ENCODE results near the gene CLEC4F. TPM values are rescaled to one million over a fixed set of nuclear protein-coding genes. Genes with fewer than 3 reads are reported as not detected.

Gene CLEC4F
- polyA plus RNA-seq, 1 of the 3 experiments (the other 2 are of a cell fraction), result 0.12 TPM

DNA sequence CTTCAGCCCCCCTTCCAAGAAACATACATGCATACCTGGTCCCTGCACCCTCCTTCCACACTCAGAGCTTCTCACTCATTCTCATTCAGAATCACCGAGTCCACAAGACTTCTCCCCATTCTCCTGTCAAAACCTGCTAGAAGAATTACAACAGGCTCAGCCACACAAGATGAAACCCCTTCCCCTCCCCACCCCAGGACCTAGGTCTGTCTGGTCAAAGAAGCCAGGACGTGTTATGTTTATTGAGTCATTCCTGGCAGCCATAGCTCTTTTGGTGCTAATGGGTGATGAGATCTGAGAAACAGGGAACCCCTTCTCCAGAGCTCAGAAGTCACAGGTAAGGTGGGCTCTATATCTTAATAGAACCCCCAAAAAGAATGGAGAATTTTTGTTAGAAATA lies 50.9 kb downstream of the CLEC4F start:
- no peak overlapping the region for H3K9ac ChIP-seq
- no peaks in the 10 kb centered on the region for H3K9me2 ChIP-seq
- TF ChIP-seq YY1 (IDR thresholded peaks at IDR 0.05; ENCODE audit: low read depth) (no peak), SMC3 (IDR thresholded peaks at IDR 0.05; ENCODE audit: low read depth, low read length) (no peak), RXRA (IDR thresholded peaks at IDR 0.05; ENCODE audit: borderline replicate concordance, low read depth) (no peak), SIN3A (IDR thresholded peaks at IDR 0.05; ENCODE audit: borderline replicate concordance, low read depth, low read length) (no peak), MXI1 (IDR thresholded peaks at IDR 0.05; ENCODE audit: low read depth, low read length) (no peak), ELF1 (IDR thresholded peaks at IDR 0.05) (no peak), FOXJ3 (CRISPR knock-in tag; IDR thresholded peaks at IDR 0.05) (no peak), TAF1 (IDR thresholded peaks at IDR 0.05; ENCODE audit: borderline replicate concordance, low read depth, low read length) (no peak), RAD21 (IDR thresholded peaks at IDR 0.05; ENCODE audit: low read length) (no peak), CHD2 (IDR thresholded peaks at IDR 0.05; ENCODE audit: low read length, partially characterized antibody) (no peak), POLR2AphosphoS5 (IDR thresholded peaks at IDR 0.05; ENCODE audit: low read depth, low read length) (no peak), RCOR1 (IDR thresholded peaks at IDR 0.05; ENCODE audit: low read length) (no peak), CTCF (IDR thresholded peaks at IDR 0.05) (no peak), RFX5 (IDR thresholded peaks at IDR 0.05; ENCODE audit: low read length) (no peak), JUND (IDR thresholded peaks at IDR 0.05) (no peak)
- no peaks in the 10 kb centered on the region for H3K9me3 ChIP-seq
- H3K36me3 ChIP-seq (replicated peaks in 1 of 2; ENCODE audit: control insufficient read depth in 1 of 2, insufficient read depth in 2 of 2, low read length in 1 of 2), result no peaks in the 10 kb centered on the region
- H3F3A ChIP-seq (replicated peaks; ENCODE audit: insufficient read depth), result no peaks in the 10 kb centered on the region
- ChIA-PET CTCF (interaction anchor here (0.6 to 4.1 kb wide), 20 partner anchors 8 to 466 kb away, joined by 3 to 40 read pairs (median 10); partner anchors contain the start of genes FAM136A and FIGLA), POLR2A (interaction anchor here (0.6 kb wide), 2 partner anchors 22 to 480 kb away, joined by 3 to 4 read pairs; no protein-coding TSS in a partner anchor)
- H3K27ac ChIP-seq (ENCODE audit: low read depth in 2 of 2, low read length in 1 of 2), result no peak overlapping the region
- H4K20me1 ChIP-seq (ENCODE audit: insufficient read depth), result no peaks in the 10 kb centered on the region
- no peak overlapping the region for H3K4me3 ChIP-seq (ENCODE audit: low read depth in 2 of 2, low read length in 1 of 2)
- H2AFZ ChIP-seq (ENCODE audit: low read depth), result no peak overlapping the region
- no peak overlapping the region for H3K4me2 ChIP-seq
- no peaks in the 10 kb centered on the region for H3K79me2 ChIP-seq (ENCODE audit: insufficient read depth)
- DNase-seq, result no peak
- H3K27me3 ChIP-seq (ENCODE audit: insufficient read depth), result peaks cover 25% of the 10 kb centered on the region
- H3K4me1 ChIP-seq (ENCODE audit: control insufficient read depth in 1 of 2, insufficient read depth in 2 of 2, low read depth in 1 of 2, low read length in 1 of 2), result peaks cover 0 to 10% of the 10 kb centered on the region in 2 experiments; a peak in 2 of 4 replicates
- 52% methylated on average over 2 of the region's 2 CpGs for WGBS (ENCODE audit: low lambda C conversion rate)

DNA sequence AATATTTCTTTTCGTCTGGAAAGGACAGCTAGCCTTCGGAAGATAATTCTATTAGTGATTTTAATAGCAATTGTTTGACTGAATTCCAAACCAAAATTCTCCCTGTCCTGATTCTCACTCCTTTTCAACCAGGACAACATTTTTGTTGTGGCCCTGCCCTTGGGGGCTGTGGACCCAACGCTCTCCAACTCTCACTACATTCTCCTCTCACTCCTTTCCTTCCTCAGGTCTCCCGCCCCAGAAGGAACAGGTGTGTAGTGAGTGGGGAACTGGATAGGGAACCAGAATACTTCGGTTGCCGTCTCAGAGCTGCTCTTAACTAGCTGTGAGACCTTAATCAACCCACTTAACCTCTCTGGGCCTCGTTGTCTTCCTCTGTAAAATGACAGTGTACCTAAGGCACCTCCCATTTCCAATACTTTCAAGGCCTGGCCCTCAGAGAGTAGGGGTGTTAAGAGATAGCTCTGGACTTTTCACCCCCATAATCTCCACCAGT lies 51.8 kb downstream of the CLEC4F start:
- 49% methylated on average over 7 of the region's 7 CpGs for WGBS (ENCODE audit: low lambda C conversion rate)
- Histone ChIP-seq H3K9me3 (no peaks in the 10 kb centered on the region), H3K27me3 (ENCODE audit: insufficient read depth) (peaks cover 25% of the 10 kb centered on the region), H3K36me3 (replicated peaks in 1 of 2; ENCODE audit: control insufficient read depth in 1 of 2, insufficient read depth in 2 of 2, low read length in 1 of 2) (no peaks in the 10 kb centered on the region), H3K4me2 (no peak overlapping the region), H3K4me3 (ENCODE audit: low read depth in 2 of 2, low read length in 1 of 2) (no peak overlapping the region; a peak in 1 of 4 replicates), H3K9me2 (no peaks in the 10 kb centered on the region), H3F3A (replicated peaks; ENCODE audit: insufficient read depth) (no peaks in the 10 kb centered on the region), H3K9ac (no peak overlapping the region), H3K27ac (ENCODE audit: low read depth in 2 of 2, low read length in 1 of 2) (no peak overlapping the region), H2AFZ (ENCODE audit: low read depth) (no peak overlapping the region), H4K20me1 (ENCODE audit: insufficient read depth) (no peaks in the 10 kb centered on the region), H3K4me1 (ENCODE audit: control insufficient read depth in 1 of 2, insufficient read depth in 2 of 2, low read depth in 1 of 2, low read length in 1 of 2) (peaks cover 0 to 10% of the 10 kb centered on the region in 2 experiments; a peak in 2 of 4 replicates), H3K79me2 (ENCODE audit: insufficient read depth) (no peaks in the 10 kb centered on the region)
- no peak for DNase-seq
- ChIA-PET POLR2A (interaction anchor here (0.6 to 1.3 kb wide), 5 partner anchors 10 to 480 kb away, joined by 3 to 6 read pairs (median 4); partner anchors contain the start of gene SNRPG), CTCF (interaction anchor here (0.6 to 4.1 kb wide), 38 partner anchors 9 to 465 kb away, joined by 3 to 40 read pairs (median 7); partner anchors contain the start of genes FAM136A and FIGLA)
- TF ChIP-seq TAF1 (IDR thresholded peaks at IDR 0.05; ENCODE audit: borderline replicate concordance, low read depth, low read length) (no peak), GATA2 (CRISPR knock-in tag; IDR thresholded peaks at IDR 0.05) (no peak), RAD21 (IDR thresholded peaks at IDR 0.05; ENCODE audit: low read length) (no peak), NRF1 (IDR thresholded peaks at IDR 0.05; ENCODE audit: low read depth, low read length) (no peak), TEAD4 (IDR thresholded peaks at IDR 0.05; ENCODE audit: borderline replicate concordance, insufficient read depth) (no peak), EP300 (IDR thresholded peaks at IDR 0.05; ENCODE audit: borderline replicate concordance in 1 of 2, low read depth in 1 of 2, low read length in 1 of 2) (no peak), CTCF (IDR thresholded peaks at IDR 0.05) (no peak)
- TF ChIP-seq, protein P1, sequence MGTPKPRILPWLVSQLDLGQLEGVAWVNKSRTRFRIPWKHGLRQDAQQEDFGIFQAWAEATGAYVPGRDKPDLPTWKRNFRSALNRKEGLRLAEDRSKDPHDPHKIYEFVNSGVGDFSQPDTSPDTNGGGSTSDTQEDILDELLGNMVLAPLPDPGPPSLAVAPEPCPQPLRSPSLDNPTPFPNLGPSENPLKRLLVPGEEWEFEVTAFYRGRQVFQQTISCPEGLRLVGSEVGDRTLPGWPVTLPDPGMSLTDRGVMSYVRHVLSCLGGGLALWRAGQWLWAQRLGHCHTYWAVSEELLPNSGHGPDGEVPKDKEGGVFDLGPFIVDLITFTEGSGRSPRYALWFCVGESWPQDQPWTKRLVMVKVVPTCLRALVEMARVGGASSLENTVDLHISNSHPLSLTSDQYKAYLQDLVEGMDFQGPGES (IDR thresholded peaks at IDR 0.05; ENCODE audit: low read depth, low read length), result no peak
- TF ChIP-seq, protein P2, sequence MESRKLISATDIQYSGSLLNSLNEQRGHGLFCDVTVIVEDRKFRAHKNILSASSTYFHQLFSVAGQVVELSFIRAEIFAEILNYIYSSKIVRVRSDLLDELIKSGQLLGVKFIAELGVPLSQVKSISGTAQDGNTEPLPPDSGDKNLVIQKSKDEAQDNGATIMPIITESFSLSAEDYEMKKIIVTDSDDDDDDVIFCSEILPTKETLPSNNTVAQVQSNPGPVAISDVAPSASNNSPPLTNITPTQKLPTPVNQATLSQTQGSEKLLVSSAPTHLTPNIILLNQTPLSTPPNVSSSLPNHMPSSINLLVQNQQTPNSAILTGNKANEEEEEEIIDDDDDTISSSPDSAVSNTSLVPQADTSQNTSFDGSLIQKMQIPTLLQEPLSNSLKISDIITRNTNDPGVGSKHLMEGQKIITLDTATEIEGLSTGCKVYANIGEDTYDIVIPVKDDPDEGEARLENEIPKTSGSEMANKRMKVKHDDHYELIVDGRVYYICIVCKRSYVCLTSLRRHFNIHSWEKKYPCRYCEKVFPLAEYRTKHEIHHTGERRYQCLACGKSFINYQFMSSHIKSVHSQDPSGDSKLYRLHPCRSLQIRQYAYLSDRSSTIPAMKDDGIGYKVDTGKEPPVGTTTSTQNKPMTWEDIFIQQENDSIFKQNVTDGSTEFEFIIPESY (IDR thresholded peaks at IDR 0.05; ENCODE audit: borderline replicate concordance, low read depth), result no peak
